ENCODE results near the gene GRIK3.
A peak's percentile ranks its signal among the peaks of the same experiment; 100 is the strongest.

Gene GRIK3

GRCh38 chr1:36871146-36871971, 163.0 kb downstream of the GRIK3 start:
- no peak for DNase-seq

DNA sequence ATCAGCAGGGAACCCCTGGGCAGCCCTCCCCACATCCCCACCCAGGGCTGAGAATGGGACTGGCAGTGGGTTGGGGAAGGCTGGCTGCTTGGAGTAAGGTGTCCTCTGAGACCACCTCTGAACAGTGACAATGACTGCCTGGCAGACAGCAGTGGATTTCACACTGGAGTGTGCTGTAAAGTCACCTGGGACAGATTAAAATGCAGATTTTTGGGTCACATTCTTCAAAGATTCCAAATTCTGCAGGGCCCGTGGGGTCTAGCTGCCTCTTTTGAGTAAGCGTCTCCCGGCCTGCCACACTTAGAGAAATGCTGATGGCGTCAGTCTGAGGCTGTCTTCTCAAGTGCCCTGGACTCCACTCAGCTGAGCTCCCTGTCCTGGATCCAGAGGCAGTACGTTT, 164.5 kb downstream of the GRIK3 start:
- DNase-seq = no peak

GRCh38 chr1:36869054-36869453, 165.3 kb downstream of the GRIK3 start:
- DNase-seq = no peak

GRCh38 chr1:36867575-36867974, 166.7 kb downstream of the GRIK3 start:
- DNase-seq = no peak

DNA sequence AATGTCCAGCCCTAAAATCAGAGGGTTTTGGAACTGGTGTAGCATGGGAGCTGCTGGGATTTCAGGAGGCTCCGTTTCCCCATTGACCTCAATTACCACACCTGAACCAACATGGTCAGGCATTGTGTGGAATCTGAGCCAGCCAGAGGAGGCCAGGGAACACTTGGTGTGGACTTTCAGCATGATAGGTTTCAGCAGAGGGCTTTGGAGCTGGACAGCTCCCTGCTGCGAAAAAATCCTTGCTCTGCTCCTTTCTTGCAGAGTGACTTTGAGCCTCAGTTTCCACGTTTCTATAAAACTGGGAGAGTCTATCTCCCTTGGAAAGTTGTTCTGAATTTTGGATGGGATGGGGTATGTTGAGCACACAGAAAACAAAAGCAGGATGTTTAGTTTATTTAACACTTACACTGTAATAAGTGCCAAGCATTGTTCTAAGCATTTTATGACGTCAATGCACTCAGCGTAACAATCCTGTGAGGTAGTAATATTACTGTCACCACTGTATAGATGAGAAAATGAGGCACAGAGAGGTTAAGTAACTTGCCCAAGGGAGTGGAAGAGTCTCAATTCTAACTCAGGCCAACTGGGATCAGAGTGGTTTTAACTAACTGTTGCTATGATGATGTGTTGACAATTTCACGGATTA, 168.0 kb downstream of the GRIK3 start:
- DNase-seq = no peak

DNA sequence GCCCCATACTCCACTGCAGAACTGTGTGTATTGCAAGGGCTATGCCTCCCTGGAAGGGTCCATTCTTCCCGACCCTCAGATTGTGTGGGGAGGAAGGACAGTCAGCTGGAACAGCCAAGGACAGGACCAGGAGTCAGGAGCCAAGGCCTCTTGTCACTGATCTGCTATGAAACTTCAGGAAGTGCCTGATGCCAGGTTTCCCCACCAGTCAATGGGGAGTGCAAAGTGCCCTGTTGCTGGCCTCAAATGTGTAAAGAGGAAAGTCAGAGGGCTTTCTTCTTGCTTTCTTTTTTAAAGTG, 168.8 kb downstream of the GRIK3 start:
- DNase-seq = no peak

DNA sequence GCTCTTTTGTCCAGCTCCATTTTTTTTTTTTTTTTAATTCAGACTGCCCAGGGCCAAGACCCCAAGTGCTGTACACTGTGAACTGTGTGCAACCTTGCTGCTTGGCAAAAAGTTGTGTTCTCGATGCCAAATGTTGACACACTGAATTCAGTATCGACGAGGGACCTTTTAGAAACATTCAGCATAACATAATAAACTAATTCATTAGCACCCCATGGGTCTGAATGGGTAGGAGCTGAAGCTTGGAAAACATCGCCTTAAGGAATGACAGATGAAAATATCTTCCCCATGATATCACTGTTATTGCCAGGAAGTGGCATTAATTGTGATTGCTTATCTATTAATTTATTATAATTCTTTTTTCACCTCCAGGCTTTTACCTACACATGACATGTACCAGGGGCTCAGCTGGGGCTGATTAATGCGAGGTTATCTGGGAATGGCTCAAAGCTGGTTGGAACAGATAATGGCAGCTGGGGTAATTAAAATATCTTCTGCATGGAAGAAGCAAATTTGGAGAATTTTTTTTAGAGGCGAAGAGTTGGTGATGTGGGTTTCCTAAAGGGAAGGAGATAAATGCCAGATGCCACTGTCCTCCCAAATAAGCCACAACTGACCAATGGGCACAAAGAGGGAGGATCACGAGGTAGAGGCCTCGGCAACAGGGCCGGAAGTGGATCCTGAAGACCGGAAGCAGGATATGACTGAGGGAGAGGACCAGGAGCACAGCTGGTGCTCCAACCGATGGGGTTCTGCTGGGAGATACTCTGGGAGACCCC, 169.3 kb downstream of the GRIK3 start:
- no peak for DNase-seq

- peak in 1 of 2 experiments; percentile 24 for DNase-seq
Measured at GRCh38 chr1:36864182-36864822, 170.0 kb downstream of the GRIK3 start.

DNA sequence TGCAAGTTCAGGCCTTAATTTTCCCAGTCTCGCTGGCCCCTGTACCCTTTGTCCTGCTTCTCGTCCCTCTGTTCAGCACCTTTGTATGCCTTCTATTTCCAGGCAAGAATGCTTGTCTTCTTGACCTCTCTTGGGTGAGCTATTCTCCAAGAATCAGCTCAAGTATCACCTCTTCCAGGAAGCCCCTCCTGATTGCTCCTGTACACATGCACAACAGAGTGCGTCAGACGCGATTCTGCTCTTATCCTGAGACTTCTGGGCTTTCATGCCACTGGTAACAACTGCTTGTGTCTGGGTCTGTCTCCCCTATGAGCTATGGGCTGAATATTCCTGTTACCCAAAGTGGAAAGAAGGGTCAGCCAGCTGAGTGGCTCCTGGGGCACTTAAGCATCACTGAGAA, 170.8 kb downstream of the GRIK3 start:
- DNase-seq = no peak

- DNase-seq = no peak
Measured at GRCh38 chr1:36863061-36863460, 171.3 kb downstream of the GRIK3 start.

GRCh38 chr1:36861375-36861774, 172.9 kb downstream of the GRIK3 start:
- no peak for DNase-seq

DNA sequence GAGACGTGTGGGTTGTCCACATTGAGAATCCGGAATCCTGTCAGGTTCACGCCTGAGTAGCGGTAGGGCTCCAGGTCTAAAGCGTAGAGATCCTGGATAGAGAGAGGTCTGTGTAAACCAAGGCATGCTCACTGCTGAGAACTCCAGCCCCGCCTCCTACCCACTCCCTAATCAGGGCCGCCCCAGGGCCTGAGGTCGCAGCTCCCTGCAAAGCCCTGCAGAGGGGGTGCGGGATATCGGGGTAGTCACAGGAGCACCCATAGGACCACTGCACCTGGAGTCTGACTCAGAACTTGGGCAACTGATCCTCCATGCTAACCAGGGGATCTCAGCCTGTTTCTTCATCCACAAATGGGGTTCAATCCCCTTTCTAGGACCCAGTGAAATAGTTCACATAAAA, 174.4 kb downstream of the GRIK3 start:
- no peak for DNase-seq

DNA sequence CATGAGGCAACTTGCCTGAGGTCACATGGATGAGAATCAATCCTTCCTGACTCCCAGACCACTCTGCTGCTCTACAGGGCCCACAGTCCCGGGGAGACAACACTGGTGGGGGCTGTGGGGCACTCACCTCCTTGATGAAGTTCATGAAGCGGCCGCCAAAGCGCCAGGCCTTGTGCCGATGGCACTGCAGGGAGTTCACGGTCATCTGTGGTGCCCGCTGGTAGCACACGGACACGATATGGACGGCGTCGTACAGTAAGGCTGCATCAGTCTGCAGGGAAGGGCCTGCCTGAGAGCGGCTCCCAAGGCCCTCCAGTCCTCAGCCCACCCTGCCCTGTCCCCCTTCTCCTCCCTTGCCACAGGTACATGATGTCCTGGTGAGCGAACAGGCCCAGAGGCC, 175.3 kb downstream of the GRIK3 start:
- no peak for DNase-seq

- no peak for DNase-seq
Measured at GRCh38 chr1:36858553-36858952, 175.8 kb downstream of the GRIK3 start.

GRCh38 chr1:36857754-36858153, 176.6 kb downstream of the GRIK3 start:
- peak; percentile 41 to 73 for DNase-seq

DNA sequence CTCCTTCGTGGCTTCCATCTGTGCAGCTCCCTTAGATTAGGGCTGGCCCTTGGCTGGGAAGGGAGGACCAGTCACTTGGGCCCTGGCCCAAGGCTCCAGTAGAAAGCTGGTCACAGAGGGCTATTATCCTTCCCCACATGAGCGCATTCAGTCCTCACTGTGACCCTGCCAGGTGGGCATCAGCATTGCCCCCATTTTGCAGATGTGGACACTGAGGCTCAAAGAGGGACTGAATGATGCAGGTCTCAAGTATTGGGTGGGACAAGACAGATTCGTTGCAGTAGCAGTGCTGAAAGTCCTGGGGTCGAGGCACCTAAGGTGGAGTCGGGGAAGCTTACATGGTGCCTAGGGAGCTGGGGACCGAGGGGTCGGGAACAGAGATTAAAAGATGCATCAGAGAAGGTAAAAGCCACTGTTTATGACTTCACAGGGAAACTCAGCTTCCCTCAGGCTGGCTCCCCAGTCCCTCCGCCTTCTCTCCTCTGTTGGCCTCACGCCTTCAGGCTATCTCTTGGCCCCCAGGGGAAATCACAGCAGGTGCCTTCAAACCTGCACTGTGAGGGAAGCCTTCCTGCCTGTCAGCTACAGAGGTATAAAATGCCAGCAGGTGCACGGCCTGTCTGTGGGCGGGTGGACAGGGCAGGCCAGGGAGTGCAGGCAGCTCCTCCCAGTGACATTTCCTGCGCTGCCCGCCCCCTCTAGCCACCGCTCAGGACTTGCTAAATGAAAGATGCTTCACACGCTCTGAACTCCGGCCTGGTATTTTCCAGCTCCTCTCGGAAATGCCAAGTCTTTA, 178.4 kb downstream of the GRIK3 start:
- peak; percentile 37 to 51 for DNase-seq

DNA sequence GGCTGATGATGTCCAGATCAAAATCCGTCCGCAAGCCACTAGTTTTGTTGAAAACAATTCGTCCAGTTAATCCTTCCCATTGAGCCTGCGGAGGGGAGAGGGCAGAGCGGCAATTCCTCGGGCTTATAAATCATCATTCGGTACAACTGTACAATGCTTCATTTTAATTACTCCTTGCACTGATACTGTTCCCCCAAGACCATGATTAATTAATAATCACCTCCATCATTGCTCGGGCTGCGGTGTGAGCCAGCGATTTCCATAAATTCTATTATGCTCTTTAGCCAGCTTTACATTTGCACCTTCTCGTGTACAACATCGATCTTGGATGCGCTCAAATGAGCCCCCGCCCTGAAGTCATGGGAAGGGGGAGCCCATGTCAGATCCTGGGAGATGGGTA, 180.7 kb downstream of the GRIK3 start:
- no peak for DNase-seq

GRCh38 chr1:36852586-36852985, 181.7 kb downstream of the GRIK3 start:
- DNase-seq = no peak

DNA sequence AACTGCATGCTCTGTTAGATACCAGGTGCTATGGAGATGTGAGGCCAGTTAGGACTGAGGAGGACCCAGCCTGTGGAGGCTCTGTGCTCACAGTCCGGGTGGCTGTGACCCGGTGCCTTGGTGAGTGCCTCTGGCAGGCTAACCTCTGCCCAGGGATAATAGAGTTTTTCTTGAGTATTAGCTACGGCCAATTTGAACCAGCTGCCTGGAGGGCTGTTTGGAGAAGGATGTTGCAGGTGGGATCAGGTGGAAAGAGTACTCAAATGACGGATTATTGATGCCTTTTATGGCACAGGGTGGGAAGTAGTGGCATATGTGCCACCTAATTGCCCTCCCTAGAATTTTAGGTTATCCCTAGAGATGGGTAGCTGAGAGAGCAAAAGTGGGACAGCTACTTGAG, 182.7 kb downstream of the GRIK3 start:
- peak in 1 of 2 experiments; percentile 26 for DNase-seq

DNA sequence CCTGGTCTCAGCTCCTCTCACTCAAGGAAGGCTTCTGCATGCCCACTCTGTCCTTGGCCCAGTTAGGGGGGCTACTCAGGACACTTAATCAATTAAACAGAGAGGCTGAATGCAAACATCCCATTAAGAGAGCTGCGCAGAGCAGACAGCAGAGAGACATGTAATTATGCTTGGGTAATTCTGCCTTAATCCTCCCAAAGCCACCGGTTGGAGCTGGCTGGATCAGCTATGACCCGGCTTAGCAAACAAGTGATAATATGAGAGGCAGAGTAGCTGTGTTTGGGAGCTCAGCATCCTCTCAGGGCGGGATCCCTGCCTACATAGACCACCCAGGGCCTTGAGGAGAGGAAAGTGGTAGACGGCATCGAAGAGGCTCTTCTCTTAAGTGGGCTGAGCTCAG, 183.2 kb downstream of the GRIK3 start:
- DNase-seq = no peak

DNA sequence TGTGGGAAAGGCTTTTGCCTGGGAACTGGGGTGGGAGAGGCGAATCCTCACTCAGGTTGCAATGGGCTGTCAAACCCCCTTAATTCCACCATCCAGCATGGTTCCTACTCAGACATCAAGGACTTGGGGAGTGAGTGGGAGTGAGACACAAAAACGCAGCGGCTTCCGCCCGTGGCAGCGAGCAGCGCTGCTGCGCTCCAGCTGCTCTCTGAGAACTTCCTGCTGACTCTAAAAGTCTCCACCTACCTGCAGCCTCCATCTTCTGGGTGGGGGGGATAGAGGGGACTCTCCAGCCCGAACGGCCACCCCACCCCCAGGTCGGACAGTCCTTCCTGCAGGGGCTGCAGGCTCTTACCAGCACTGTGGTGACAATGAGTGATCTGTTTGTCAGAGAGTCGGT, 184.4 kb downstream of the GRIK3 start:
- no peak for DNase-seq

GRCh38 chr1:36847761-36848160, 186.6 kb downstream of the GRIK3 start:
- no peak for DNase-seq

DNA sequence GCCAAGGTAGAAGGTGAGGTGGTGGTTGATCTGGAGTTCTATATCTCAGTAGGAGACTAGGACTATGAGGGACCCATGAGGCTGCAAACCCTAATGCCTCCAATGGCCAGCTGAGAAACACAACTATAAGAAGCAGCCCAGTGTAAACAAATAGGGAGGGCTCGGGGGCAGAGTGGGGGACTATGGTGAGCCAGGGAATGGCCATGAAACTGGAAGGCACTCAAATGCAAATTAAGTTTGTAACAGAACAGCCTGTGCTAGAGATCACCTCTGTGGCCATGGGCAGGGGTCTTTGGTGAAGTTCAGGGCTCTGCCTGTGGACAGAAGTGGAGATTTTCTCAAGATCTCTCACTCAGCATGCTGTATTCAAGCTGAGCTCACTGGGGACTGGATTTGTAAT, 187.1 kb downstream of the GRIK3 start:
- DNase-seq = no peak
